HG03139 (cell line): ENCODE data around the gene RPS6KA2.
"Not testable (repeated sequence)": the region's sequence is repeated elsewhere in the genome, so short reads cannot be mapped to it uniquely, and the experiment has no call there.

ENCODE experiments used
- ATAC-seq: cut with Tn5 transposase; IDR thresholded peaks from one replicate; pipeline ENCODE4 v1.9.1; 2021; ENCODE audit not compliant: unreplicated experiment

Gene RPS6KA2

DNA sequence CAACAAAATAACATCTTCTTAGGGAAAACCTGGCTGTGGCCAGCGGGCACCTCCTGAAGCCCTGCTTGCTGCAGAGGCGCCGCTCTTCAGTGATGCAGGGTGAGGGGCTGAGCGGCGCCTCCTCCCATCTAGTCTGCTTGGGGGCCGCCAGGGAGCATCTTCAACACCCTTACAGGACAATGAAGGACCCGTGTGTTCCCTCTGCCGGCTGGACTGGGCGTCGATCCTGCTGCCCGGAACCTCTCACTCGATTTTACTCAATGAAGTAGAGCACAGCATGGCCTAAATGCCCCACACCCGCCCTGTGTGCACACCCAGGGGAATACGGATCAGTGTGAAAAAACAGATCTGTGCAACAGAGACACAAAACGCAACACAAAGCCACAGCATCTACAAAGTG is 215.8 kb downstream of the RPS6KA2 start:
- no peak for ATAC-seq

DNA sequence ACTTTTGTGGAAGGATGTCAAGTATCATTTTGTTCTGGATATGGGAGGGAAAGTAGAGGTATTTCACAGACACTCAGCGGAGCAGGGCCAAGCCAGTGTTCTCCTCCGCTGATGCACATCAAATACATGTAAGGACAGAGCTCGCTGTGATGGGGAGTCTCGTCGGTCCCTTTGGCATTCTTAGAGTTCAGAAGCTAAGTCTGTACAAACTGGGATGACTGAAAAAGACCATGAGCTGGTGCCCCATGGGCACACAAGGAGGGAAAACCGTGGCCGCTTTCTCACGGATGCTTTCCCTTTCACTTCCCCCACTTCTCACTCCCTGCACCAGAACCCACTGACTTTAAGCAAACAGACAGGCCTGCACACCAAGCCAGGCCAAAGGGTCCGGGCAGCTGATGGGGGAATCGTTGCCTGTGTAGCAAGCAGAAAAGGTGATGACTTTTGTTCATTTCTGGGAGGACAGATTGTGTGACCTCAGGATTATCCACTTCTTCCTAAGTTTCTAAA is 216.6 kb downstream of the RPS6KA2 start:
- ATAC-seq = no peak

DNA sequence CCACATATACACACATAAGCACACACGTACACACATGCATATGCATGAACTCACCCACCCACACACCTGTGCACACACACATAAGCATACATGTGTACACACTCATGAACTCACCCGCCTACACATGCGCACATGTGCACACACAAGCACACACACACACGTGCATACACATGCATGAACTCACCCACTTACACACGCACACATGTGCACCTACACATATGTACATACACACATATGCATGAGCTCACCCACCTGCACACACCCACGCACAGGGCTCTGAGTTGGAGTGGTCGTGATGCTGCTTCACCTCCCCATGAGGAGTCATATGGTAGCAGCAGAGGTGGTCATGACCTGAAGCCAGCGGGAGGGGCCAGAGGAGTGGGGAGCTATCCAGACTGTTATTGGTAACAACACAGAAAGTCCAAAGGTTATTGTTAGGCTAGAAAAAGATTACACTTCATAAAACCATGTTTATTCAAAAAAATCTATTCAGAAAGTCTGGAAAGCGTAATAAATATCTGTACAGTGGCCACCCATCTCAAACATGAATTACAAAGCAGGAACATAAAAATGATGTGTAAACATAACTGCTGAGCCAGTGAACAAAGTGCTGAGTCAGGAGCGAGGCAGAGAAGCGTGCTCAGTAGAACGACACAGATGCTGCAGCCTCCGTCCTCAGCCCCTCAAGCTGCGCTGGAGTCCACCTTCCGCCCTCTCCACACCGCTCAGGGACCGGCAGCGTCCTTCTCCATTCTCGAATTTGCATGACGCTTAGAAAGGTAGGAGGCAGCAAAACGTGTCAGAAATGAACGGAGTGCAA is 217.9 kb downstream of the RPS6KA2 start:
- ATAC-seq = no peak

DNA sequence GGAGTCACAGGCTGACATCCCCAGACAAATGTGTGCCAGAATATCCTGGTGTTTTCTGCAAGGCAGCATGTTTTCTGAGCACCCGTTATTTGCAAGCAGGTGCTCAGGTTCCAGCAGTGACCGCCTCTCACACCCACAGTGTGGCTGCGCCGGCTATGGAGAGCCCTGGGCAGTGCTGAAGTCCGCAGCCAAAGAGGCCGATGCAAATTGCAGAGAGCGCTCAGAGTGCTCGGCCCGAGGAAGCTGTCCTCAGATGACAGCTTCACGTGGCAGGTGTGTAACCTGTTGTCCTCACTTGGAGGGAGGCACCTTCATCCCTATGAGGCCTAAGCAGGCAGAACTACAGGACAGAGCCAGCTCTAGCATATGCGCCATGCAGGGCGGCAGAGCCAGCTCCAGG is 220.9 kb downstream of the RPS6KA2 start:
- ATAC-seq = no peak

DNA sequence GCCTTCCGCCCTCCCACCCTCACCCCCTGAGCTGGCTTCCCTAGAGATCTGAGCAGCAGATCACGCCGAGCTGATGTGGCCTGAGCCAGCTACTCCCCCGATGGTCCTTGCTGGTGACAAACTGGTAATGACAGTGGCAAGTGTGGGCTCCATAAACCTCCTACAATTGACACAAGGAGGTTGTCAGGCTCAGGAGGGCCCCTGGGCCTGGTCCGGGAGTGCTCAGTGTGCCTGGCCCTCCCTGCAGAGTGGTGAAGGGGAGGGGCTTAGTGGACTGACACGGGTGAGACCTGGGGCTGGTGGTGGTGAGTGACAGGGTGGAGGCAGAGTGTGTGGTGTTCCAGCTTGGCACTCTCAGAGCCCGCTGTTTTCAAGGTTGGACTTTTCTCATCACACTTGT is 221.7 kb downstream of the RPS6KA2 start:
- ATAC-seq = no peak

DNA sequence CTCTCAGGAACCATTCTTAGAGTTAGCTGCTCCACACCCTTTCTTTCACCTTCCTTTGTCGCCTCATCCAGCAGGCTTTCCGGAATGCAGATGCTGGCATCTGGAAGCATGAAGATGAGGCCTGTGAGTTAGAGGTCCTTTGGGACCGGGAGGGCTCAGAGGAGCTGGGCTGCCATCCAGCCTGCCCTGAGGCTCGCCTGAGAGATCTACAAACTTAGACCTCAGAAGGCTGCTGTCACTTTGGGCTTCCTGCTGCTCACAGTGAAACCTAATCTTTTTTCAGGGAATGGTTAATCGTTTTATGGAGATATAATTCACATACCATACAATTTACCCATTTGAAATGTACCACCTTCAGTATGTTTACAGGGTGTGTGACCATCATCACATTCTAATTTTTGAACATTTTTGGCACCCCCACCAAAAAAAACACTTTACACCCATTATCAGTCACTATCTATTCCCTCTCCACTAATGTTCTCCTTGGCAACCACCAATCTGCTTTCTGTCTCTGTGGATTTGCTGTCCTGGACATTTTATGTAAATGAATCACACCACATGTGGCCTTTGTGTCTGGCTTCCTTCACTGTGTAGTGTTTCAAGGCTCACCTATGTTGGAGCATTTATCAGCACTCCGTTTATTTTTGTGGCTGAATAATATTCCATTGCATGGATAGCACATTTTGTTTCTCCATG is 224.3 kb downstream of the RPS6KA2 start:
- no peak for ATAC-seq

DNA sequence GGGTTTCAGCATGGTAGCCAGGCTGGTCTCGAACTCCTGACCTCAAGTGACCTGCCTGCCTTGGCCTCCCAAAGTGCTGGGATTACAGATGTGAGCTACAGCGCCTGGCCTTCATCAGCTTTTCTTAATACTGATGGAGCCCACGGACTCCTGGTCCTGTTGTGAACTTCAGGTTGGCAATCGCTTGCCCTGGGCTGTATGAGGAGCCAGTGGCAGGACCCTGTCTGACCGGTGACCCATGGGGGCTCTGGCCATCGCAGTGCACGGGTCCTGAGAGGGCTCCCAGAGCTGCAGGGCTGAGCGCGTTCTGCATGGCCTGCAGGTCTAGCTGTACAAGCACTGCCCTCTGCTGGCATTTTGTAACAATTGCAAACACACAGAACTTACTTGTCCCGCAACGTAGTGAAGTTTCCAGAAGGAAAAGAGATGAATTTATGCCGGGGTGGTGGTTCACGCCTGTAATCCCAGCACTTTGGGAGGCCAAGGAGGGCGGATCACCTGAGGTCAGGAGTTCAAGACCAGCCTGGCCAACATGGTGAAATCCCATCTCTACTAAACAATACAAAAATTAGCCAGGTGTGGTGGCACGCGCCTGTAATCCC is 226.3 kb downstream of the RPS6KA2 start:
- peak; percentile 67 for ATAC-seq

DNA sequence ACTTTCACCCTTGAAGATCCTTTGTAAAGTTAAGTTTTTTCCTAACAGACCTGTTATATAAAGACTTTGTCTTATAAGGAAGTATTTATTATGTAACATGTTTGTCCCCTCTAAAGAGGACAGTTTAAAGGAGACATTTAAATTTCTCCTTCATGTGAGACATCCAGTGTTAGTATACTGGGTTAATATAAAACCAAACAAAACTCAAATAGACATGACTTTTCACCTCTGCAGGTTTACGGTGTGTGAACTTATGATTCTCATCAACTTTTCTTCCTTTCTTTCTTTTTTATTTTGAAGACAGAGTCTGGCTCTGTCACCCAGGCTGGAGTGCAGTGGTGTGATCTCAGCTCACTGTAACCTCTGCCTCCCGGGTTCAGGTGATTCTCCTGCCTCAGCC is 226.9 kb downstream of the RPS6KA2 start:
- no peak for ATAC-seq

DNA sequence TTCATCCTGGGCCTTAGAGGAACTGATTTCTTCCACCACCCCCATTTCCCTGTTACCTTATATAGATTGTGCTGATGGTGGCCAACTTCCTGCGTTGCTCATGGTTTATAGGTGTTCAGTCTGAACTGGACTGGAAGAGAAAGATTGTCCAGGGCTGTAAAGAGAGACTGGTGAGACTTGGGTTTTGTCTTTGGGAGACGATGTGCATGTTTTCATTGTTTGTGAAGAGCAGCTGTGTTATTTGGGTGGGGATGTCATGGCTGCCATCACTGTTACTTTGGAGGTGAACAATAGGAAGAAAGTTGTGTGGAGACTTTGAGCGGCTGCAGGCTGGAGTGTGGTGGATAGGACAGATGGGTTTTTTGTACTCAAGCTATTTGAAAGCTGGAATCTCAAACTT is 228.7 kb downstream of the RPS6KA2 start:
- no peak for ATAC-seq

DNA sequence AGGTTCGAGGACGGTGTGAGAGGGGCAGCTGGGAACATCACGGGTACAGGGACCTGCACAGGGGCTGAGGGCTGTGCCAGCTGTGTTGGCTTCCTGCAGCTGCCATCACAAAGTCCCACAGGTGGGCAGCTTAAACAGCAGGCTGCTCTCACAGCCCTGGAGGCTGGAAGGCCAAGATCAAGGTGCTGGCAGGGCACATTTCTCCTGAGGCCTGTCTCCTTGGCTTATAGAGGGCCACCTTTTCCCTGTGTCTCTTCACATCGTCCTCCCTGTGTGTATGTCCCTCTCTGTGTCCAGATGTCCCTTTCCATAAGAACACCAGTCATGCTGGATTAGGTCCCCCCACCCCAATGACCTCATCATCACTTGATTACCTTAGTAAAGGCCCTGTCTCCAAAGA is 229.2 kb downstream of the RPS6KA2 start:
- no peak for ATAC-seq

DNA sequence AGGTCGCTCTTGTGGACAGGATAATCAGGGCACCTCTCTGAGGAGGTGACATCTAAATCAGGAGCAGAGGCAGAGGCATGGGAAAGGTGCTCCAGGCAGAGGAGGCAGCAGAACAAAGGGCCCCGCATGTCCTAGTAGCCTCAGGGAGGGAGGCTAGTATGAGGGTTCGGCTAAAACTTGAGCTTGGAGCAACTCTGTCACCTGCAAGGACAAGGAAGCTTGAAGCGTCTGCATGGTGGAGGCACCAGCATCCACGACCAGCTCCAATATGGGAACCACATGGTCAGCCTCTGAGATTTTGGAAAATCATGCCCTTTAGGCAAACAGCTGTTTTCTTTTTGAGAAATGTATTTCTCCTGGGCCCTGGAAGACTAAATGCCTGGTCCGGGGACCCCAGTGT is 231.3 kb downstream of the RPS6KA2 start:
- no peak for ATAC-seq

DNA sequence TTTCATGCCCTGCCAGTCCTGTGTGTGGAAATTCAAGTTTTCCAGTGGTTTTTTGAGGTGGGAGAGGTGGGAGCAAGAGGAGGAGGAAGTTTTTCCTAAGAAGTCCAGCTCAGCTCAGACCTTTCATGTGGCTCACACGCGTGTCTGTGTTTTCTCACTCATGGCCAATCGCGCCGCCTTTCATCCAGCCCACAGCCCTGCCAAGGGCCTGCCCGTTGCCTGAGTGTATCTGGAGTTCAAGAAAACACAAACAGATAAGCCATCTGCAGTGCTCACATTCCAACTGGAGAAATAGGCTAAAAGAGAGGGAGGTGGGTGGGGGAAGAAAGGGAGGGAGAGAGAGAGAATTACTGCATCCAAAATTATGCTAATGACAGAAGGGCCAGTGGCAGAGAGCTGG is 231.7 kb downstream of the RPS6KA2 start:
- no peak for ATAC-seq

DNA sequence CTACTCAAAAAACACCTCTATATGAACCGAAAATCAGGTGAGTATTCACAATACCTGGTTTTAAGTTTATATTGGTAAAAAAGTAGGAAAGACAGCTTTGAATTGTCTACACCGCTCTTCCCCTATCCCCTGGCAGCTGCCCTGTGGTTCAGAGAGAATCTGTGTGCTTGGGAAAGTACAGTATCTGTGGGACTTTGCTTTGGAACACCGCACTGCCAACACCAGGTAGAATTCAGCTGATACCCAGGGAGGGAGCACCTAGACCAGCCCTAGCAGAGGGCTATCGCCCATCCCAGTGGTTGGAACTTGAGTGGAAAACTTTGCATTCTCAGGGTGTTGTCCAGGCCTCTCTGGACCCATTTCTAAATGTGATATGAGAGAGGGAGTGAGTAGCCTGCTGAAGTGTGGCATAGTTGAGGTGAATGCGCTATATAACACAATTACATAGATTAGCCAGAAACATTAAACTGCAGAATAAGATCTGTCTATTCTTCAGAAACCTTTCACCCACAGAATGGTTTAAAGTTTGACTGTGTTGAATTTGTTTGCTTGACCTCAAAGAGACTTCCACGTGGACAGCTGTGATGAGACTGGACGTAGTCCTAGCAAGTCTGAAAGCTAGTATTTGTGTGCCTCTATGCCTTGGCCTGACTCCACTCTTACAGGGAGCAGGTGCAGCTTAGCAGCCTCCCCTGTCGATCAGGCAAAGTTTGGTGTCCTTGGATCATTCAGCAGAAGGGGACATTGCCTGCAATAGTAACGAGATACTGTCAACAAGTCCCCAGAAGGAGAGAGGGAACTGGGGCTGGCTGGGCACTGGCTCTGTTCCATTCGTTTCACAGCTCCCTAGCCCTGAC is 232.8 kb downstream of the RPS6KA2 start:
- ATAC-seq = no peak

DNA sequence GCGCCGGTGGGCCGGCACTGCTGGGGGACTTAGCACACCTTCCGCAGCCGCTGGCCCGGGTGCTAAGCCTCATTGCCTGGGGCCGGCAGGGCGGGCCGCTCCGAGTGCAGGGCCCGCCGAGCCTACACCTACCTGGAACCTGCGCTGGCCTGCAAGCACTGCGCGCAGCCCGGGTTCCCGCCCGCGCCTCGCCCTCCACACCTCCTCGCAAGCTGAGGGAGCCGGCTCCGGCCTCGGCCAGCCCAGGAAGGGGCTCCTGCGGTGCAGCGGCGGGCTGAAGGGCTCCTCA is 233.6 kb downstream of the RPS6KA2 start:
- no peak for ATAC-seq

DNA sequence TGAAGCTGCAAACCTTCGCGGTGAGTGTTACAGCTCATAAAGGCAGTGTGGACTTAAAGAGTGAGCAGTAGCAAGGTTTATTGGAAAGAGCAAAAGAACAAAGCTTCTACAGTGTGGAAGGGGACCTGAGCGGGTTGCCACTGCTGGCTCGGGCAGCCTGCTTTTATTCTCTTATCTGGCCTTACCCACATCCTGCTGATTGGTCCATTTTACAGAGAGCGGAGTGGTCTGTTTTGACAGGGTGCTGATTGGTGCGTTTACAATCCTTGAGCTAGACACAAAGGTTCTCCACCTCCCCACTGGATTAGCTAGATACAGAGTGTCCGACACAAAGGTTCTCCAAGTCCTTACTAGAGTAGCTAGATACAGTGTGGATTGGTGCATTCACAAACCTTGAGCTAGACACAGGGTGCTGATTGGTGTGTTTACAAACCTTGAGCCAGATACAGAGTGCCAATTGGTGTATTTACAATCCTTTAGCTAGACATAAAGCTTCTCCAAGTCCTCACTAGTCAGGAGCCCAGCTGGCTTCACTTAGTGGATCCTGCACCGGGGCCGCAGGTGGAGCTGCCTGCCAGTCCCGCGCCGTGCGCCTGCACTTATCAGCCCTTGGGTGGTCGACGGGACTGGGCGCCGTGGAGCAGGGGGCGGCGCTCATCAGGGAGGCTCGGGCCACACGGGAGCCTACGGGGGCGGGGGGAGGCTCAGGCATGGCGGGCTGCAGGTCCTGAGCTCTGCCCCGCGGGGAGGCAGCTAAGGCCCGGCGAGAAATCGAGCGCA is 234.1 kb downstream of the RPS6KA2 start:
- ATAC-seq = not testable (repeated sequence)

DNA sequence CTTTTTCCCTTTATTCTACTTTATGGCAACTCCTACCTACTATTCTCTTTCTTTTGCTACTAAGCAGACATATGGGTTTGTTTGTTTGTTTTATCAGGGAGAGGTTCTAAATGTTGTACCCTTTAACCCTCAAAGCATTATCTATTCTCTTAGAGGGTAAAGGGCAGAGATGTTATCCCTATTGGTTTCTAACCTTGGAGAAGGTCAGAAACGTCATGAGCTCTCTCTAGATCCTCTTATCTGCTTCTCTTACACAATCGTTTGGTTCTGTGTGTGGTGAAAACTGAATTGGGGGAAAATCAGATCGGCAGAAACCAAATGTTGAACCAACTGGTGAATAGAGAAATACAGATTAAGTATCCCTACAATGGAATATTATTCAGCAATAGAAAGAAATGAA is 237.9 kb downstream of the RPS6KA2 start:
- no peak for ATAC-seq

DNA sequence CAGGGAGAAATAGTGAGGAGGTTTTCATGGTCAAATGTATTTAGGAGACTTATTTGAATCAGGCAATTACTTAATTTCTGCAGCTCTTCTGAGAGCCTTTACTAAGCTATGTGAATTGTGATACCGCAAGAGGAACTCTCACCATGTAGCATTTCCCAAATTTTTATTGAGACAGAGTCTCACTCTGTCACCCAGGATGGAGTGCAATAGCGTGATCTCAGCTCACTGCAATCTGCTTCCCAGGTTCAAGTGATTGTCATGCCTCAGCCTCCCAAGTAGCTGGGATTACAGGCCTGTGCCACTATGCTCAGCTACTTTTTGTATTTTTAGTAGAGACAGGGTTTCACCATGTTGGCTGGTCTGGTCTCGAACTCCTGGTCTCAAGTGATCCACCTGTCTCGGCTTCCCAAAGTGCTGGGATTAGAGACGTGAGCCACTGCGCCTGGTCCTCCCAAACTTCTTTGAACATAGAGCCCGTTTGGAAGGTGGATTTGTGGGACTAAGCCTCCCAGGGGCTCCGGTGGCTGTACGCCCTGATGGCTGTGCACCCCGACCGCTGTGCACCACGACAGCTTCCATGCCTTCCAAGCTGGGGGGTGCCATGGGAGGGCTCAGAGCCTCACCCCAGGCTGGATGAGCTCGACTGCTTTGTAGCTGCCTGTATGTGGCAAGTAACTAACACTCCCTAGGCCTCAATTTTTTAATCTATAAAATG is 238.6 kb downstream of the RPS6KA2 start:
- no peak for ATAC-seq

DNA sequence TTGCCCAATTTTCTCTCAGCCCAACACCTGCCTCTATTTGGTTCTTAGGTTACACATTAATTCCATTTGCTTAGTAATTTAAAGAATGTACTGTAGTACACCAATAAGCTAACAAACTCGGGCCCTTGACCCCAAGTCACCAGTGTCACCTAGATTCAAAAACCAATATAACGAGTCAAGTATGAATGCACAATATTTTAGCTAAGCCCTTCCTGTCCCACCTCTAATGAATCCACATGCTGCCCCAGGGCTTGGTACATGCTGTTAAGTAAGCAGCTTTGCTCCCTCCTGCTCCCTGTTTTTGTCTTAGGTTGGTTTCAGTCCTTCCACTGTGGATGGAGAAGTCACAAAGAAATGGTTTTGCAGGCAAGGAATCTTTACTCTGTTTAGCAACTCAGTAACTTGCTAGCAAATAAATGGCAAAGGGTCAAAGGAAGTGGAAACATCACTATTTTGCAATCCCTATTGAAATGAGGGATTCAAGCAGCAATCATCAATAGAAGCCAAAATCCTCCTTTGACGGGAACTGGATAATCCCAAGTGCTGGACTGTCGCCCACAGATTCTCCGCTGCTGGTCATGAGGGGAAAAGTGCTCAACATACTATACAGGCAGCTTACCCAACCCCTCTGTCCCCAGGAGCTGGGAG is 239.3 kb downstream of the RPS6KA2 start:
- ATAC-seq = no peak

DNA sequence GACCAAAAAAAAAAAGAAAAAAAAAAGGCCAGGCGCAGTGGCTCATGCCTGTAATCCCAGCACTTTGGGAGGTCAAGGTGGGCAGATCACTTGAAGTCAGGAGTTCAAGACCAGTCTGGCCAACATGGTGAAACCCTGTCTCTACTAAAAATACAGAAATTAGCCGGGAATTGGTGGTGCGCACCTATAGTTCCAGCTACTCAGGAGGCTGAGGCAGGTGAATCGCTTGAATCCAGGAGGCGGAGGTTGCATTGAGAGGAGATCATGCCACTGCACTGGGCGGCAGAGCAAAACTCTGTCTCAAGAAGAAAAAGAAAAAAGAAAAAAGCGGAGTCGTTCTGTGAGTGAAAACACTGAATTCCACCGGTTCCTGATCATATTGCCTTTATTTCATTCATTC is 240.0 kb downstream of the RPS6KA2 start:
- ATAC-seq = not testable (repeated sequence)
